Measurements from ENCODE around the gene TUBB.
"Not testable (repeated sequence)": the region's sequence is repeated elsewhere in the genome, so short reads cannot be mapped to it uniquely, and the experiment has no call there.

Gene TUBB

DNA sequence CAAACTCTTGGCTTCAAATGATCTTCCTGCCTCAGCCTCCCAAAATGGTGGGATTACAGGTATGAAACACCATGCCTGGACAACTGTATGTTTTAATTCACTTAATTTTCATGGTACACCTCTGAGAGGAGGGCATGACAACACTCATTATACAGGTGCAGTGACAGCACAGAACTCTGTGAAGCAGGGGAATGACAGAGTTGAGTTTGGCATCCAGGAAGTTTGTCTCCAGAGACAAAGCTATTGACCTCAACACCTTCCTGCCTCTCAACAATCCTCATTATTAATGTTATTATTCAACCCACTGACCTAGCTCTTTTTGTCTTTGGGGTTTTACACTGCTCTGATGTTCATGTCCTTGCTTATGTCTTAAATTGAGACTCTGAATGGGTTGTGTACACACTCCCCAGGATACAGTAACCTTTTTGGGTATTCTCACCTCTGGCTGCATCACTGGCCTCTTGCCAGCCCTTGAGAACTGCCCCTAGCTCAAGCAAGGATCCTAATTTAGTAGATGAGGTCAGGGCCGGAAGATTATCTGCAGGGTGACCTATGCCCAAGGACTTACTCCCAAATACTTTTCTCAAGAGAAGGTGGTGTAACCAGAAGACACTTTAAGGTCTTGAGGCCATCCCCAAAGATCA, 37.2 kb downstream of the TUBB start:
- no peak overlapping the region for H3K27ac ChIP-seq (ENCODE audit: low read depth, low read length)
- no peaks in the 10 kb centered on the region for H3K27me3 ChIP-seq (ENCODE audit: control insufficient read depth, insufficient read depth, low read length)
- H3K4me1 ChIP-seq (ENCODE audit: control insufficient read depth, insufficient read depth, low read length) = peaks cover 23% of the 10 kb centered on the region; the same call in 1 of the 2 replicates
- no peaks in the 10 kb centered on the region for H3K36me3 ChIP-seq (ENCODE audit: control insufficient read depth, insufficient read depth, low read length)
- no peaks in the 10 kb centered on the region for H3K9me3 ChIP-seq (ENCODE audit: control insufficient read depth, insufficient read depth, low read depth, low read length)
- H3K4me3 ChIP-seq (ENCODE audit: low read depth, low read length) = no peak overlapping the region
- H3K9ac ChIP-seq (ENCODE audit: low read length) = no peak overlapping the region

DNA sequence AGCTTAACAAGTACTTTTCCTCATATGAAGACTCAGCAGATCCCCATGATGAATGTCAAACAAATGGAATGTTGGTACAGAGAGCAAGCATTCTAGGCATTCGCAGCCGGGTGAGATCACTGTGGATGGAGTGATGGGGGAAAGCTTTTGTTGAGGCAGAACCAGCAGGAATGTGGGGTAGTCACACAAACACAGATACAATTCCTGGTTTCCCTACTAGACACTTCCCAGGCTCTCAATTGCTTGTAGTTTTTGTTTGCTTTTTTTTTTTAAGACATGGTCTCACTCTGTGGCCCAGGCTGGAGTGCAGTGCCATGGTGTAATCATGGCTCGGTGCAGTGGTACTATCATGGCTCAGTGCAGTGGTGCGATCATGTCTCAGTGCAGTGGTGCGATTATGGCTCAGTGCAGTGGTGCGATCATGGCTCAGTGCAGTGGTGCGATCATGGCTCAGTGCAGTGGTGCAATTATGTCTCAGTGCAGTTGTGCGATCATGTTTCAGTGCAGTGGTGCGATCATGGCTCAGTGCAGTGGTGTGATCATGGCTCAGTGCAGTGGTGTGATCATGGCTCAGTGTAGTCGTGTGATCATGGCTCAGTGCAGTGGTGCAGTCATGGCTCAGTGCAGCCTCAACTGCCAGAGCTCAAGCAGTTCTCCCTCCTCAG, 39.6 kb downstream of the TUBB start:
- H3K27me3 ChIP-seq (ENCODE audit: control insufficient read depth, insufficient read depth, low read length) = no peaks in the 10 kb centered on the region
- H3K9ac ChIP-seq (ENCODE audit: low read length) = peak overlapping the region; percentile 20
- no peak overlapping the region for H3K27ac ChIP-seq (ENCODE audit: low read depth, low read length)
- H3K9me3 ChIP-seq (ENCODE audit: control insufficient read depth, insufficient read depth, low read depth, low read length) = no peaks in the 10 kb centered on the region
- H3K4me1 ChIP-seq (ENCODE audit: control insufficient read depth, insufficient read depth, low read length) = peaks cover 29% of the 10 kb centered on the region
- H3K4me3 ChIP-seq (ENCODE audit: low read depth, low read length) = no peak overlapping the region
- no peaks in the 10 kb centered on the region for H3K36me3 ChIP-seq (ENCODE audit: control insufficient read depth, insufficient read depth, low read length)

DNA sequence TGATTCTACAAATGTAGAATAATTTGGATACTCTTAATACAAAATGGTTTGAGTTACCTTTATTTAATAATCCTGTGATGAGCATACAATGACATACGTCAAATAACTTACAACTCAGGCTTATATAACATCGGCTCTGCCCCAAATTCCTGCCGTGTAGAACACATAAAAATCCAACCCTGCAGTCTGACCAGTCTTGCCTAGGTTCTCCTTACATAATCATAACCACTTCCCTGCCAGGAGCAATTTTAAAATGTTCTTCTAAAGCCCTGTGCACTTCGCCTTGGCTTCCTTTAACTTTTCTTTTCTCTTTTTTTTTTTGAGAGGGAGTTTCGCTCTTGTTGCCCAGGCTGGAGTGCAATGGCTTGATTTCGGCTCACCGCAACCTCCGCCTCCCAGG, 40.4 kb downstream of the TUBB start:
- Histone ChIP-seq H3K9ac (ENCODE audit: low read length) (no peak overlapping the region), H3K27me3 (ENCODE audit: control insufficient read depth, insufficient read depth, low read length) (no peaks in the 10 kb centered on the region), H3K36me3 (ENCODE audit: control insufficient read depth, insufficient read depth, low read length) (no peaks in the 10 kb centered on the region), H3K4me3 (ENCODE audit: low read depth, low read length) (no peak overlapping the region), H3K9me3 (ENCODE audit: control insufficient read depth, insufficient read depth, low read depth, low read length) (no peaks in the 10 kb centered on the region), H3K4me1 (ENCODE audit: control insufficient read depth, insufficient read depth, low read length) (peaks cover 29% of the 10 kb centered on the region), H3K27ac (ENCODE audit: low read depth, low read length) (no peak overlapping the region)

DNA sequence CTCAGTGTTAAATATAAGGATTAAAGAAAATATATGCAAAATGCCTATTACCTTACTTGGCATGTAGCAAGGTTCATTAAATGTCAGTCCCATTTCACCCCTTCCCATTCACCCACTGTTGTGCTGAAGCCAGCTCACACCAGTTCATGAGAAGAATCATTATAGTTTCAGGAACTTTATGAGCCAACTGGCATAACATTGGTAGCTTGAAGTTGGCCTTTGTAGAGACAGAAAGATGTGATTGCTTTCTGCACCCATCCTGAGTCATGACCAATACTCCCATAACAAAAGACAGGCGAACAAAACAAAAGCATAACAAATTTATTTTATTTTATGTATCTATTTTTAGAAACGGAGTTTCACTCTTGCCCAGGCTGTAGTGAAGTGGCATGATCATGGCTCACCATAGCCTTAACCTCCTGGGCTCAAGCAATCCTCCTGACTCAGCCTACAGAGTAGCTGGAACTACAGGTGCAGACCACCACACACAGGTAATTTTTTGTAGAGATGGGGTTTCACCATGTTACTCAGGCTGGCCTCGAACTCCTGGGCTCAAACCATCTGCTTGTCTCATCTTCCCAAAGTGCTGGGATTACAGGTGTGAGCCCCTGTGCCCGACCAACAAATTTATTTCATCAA, 41.8 kb downstream of the TUBB start:
- Histone ChIP-seq H3K27ac (ENCODE audit: low read depth, low read length) (no peak overlapping the region), H3K9ac (ENCODE audit: low read length) (no peak overlapping the region), H3K27me3 (ENCODE audit: control insufficient read depth, insufficient read depth, low read length) (no peaks in the 10 kb centered on the region), H3K9me3 (ENCODE audit: control insufficient read depth, insufficient read depth, low read depth, low read length) (no peaks in the 10 kb centered on the region), H3K4me1 (ENCODE audit: control insufficient read depth, insufficient read depth, low read length) (peaks cover 39% of the 10 kb centered on the region), H3K4me3 (ENCODE audit: low read depth, low read length) (no peak overlapping the region), H3K36me3 (ENCODE audit: control insufficient read depth, insufficient read depth, low read length) (no peaks in the 10 kb centered on the region)

DNA sequence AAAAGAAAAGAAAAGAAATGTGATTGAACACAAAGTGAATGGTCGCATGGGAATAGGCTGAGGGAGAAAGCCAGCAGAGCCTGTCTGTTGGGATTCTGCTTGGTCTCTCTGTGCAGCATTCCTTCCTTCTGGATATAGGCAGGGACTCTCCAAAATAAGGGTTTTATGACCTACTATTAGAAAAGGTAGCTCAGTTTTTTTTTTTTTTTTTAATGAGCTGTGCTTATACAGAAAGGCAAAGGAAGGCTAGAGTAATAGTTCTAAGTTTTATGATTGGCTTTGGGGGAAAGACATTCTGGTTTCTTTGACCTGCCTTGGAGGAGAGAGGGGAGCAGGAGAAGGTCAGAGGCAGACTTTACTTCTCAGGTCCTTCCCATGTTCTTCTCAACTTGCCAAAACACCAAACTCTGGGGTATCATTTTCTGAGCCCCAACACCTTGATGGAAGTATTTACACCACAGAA, 43.0 kb downstream of the TUBB start:
- peak overlapping the region; percentile 89; the same call in 1 of the 2 replicates for H3K27ac ChIP-seq (ENCODE audit: low read depth, low read length)
- peak overlapping the region; percentile 85 for H3K9ac ChIP-seq (ENCODE audit: low read length)

DNA sequence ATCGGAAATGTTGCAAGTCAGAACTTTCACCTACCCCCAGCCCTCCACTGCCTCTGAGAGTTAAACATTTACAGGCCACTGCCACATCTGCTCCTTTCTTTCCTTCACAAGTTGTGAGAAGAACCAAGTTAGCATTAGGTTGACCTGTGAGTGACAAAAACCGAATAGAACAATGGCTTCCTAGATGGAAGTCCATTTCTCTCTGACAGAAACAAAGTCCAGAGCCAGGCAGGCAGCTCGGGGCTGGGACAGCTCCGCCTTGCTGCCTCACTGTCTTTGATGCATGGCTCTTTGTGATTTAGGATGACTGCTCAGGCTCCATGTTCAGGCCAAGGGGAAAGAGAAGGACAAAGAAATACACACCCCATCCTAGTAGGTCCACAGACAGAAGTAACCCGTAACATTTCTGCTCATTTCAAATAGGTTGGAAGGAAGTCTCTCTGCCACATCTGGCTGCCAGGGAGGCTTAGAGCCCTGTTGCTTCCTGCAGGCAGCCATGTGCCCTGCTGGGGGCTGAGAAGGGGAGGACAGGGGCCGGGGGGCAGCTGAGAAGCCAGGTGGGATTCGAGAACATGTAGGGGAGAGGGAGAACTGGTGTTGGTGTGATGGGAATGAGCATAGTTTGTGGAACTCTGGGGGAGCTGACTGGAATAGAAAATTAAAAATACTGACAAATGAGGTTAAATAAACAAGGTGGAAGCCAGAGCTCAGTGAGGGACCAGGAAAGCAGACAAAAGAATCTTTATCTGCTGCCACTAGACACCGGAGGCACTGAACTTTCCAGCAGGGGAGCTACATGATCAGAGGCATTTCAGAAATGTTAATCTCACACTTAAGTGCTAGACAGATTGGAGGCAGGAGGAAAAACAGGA, 43.7 kb downstream of the TUBB start:
- Histone ChIP-seq H3K27ac (ENCODE audit: low read depth, low read length) (peak overlapping the region; percentile 89; the same call in 1 of the 2 replicates), H3K4me1 (ENCODE audit: control insufficient read depth, insufficient read depth, low read length) (peaks cover 54% of the 10 kb centered on the region), H3K9ac (ENCODE audit: low read length) (peak overlapping the region; percentile 85), H3K4me3 (ENCODE audit: low read depth, low read length) (peak overlapping the region; percentile 34; the same call in 1 of the 2 replicates), H3K27me3 (ENCODE audit: control insufficient read depth, insufficient read depth, low read length) (no peaks in the 10 kb centered on the region), H3K9me3 (ENCODE audit: control insufficient read depth, insufficient read depth, low read depth, low read length) (no peaks in the 10 kb centered on the region), H3K36me3 (ENCODE audit: control insufficient read depth, insufficient read depth, low read length) (no peaks in the 10 kb centered on the region)

More for the DNA sequence above, 43.0 kb downstream of the TUBB start:
- Histone ChIP-seq H3K4me3 (ENCODE audit: low read depth, low read length) (peak overlapping the region; percentile 34; the same call in 1 of the 2 replicates), H3K36me3 (ENCODE audit: control insufficient read depth, insufficient read depth, low read length) (no peaks in the 10 kb centered on the region), H3K9me3 (ENCODE audit: control insufficient read depth, insufficient read depth, low read depth, low read length) (no peaks in the 10 kb centered on the region), H3K4me1 (ENCODE audit: control insufficient read depth, insufficient read depth, low read length) (peaks cover 48% of the 10 kb centered on the region), H3K27me3 (ENCODE audit: control insufficient read depth, insufficient read depth, low read length) (no peaks in the 10 kb centered on the region)

DNA sequence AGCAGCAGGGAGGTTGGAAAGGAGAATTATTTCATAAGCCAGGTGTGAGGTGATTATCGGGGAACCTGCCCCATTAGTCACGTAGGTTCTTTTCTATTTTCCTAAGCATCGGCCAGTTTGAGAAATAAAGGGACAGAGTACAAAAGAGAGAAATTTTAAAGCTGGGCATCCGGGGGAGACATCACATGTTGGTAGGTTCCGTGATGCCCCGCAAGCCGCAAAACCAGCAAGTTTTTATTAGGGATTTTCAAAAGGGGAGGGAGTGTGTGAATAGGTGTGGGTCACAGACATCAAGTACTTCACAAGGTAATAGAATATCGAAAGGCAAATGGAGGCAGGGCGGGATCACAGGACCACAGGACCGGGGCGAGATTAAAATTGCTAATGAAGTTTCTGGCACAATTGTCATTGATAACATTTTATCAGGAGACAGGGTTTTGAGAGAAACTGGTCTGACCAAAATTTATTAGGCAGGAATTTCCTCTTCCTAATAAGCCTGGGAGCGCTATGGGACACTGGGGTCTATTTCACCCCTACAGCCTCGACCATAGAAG, 44.4 kb downstream of the TUBB start:
- not testable (repeated sequence) for H3K27me3 ChIP-seq (ENCODE audit: control insufficient read depth, insufficient read depth, low read length); H3K9me3 ChIP-seq (ENCODE audit: control insufficient read depth, insufficient read depth, low read depth, low read length); H3K36me3 ChIP-seq (ENCODE audit: control insufficient read depth, insufficient read depth, low read length)
- Histone ChIP-seq H3K9ac (ENCODE audit: low read length) (peak overlapping the region; percentile 85), H3K4me3 (ENCODE audit: low read depth, low read length) (peak overlapping the region; percentile 34; the same call in 1 of the 2 replicates), H3K4me1 (ENCODE audit: control insufficient read depth, insufficient read depth, low read length) (peaks cover 55% of the 10 kb centered on the region), H3K27ac (ENCODE audit: low read depth, low read length) (peak overlapping the region; percentile 89; the same call in 1 of the 2 replicates)

DNA sequence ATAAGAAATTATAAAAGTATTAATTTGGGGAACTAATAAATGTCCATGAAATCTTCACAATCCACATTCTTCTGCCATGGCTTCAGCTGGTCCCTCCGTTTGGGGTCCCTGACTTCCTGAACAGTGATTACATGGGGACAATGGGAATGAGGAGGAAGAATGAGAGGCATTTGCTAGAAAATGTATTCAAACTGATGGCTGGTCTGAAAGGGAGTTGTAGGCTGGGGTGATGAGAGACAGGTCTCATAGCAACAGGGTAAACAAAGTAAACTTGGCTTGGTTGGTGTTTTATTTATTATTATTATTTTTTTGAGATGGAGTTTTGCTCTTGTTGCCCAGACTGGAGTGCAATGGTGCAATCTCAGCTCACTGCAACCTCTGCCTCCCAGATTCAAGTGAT, 45.3 kb downstream of the TUBB start:
- Histone ChIP-seq H3K9ac (ENCODE audit: low read length) (peak overlapping the region; percentile 70), H3K4me1 (ENCODE audit: control insufficient read depth, insufficient read depth, low read length) (peaks cover 64% of the 10 kb centered on the region), H3K27ac (ENCODE audit: low read depth, low read length) (peak overlapping the region; percentile 36; the same call in 1 of the 2 replicates)
- not testable (repeated sequence) for H3K4me3 ChIP-seq (ENCODE audit: low read depth, low read length); H3K9me3 ChIP-seq (ENCODE audit: control insufficient read depth, insufficient read depth, low read depth, low read length); H3K36me3 ChIP-seq (ENCODE audit: control insufficient read depth, insufficient read depth, low read length); H3K27me3 ChIP-seq (ENCODE audit: control insufficient read depth, insufficient read depth, low read length)

DNA sequence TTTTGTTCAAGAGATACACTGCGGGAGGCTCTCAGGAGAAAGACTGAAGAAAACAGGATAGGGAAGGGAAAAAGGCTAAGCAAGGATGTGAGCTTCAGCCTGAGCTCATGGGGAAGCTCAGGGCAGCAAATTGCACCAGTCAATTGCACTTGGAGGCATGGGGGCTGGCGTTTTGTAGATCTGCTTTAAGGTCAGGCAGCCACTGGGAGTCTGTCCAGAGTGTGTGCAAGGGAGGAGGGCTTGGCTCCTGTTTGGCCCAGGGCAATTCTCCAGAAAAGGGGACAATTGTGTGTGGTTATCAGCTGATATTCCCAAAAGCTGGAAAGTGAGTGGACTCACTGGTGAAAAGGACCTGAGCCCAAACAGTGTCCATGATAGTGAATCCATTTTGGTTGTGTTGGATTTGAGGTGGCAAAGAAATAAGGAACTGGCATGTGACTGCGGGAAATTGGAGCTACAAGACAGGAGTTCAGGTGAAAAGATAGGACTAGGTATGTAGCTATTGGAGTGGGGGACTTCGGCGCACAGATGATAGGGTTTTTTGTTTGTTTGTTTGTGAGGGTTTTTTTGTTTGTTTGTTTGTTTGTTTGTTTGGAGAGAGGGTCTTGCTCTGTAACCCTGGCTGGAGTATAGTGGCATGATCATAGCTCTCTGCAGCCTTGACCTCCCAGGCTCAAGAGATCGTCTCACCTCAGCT, 46.5 kb downstream of the TUBB start:
- Histone ChIP-seq H3K36me3 (ENCODE audit: control insufficient read depth, insufficient read depth, low read length) (no peaks in the 10 kb centered on the region), H3K4me1 (ENCODE audit: control insufficient read depth, insufficient read depth, low read length) (peaks cover 61% of the 10 kb centered on the region), H3K4me3 (ENCODE audit: low read depth, low read length) (no peak overlapping the region), H3K27ac (ENCODE audit: low read depth, low read length) (peak overlapping the region; percentile 72; the same call in 1 of the 2 replicates), H3K27me3 (ENCODE audit: control insufficient read depth, insufficient read depth, low read length) (no peaks in the 10 kb centered on the region), H3K9ac (ENCODE audit: low read length) (peak overlapping the region; percentile 39), H3K9me3 (ENCODE audit: control insufficient read depth, insufficient read depth, low read depth, low read length) (no peaks in the 10 kb centered on the region)

Measured in HUES6 (cell line).